HepG2 (cell line): Measurements from ENCODE around the gene PARD3. TPM values are rescaled to one million over a fixed set of nuclear protein-coding genes. Genes with fewer than 3 reads are reported as not detected.
A peak's percentile ranks its signal among the peaks of the same experiment; 100 is the strongest.

Source experiments
- ATAC-seq: fragments of 200-7000 bp; cut with Tn5 transposase; 3 replicates; pipeline ENCODE4 v1.9.1; 2020; ENCODE audit warnings: mild to moderate bottlenecking, moderate library complexity
- BruUV-seq: library from RNA; stranded (reverse); fragments of 400-500 nt; replicated peaks from 2 replicates; lab custom pipeline; 2021; lab: Mats Ljungman, UMichigan
- CTCF ChIA-PET: fragments of 300-600 bp; formaldehyde crosslinking; extraction: SDS; loops from one replicate; lab custom pipeline; 2021; ENCODE audit warnings: low total read pairs, inconsistent platforms, low intra/inter-chr PET ratio; lab: Yijun Ruan, JAX
- POLR2A ChIA-PET: fragments of 350-600 bp; sonication (Branson Sonifier 250); formaldehyde crosslinking; loops from one replicate; lab custom pipeline; 2020; ENCODE audit warnings: antibody characterized with exemption, inconsistent platforms; lab: Yijun Ruan, JAX
- DNase-seq: peaks from one replicate; pipeline ENCODE4 v3.0.0-alpha.2; 2015; ENCODE audit warnings: low spot score
- FAIRE-seq: peaks from 3 replicates; lab custom pipeline; 2011; peaks lifted over from hg19 to GRCh38; lab: Jason Lieb, UNC
- H2AFZ ChIP-seq: one replicate; pipeline ENCODE4 v1.6.1; 2011; ENCODE audit warnings: low read length, inconsistent platforms
- H3K27ac ChIP-seq: fragments of 300-600 bp; 3 replicates; pipeline ENCODE4 v1.8.0; 2011; ENCODE audit warnings: mixed run types, mild to moderate bottlenecking, mixed read lengths, low read length, inconsistent platforms; ENCODE audit not compliant: insufficient read depth; ENCODE audit errors: extremely low read length
- H3K27me3 ChIP-seq, 2 experiments: fragments of 200-600 bp in 1 of 2; 2 replicates in 1 of 2; 3 replicates in 1 of 2; pipeline versions ENCODE4 v1.6.0 to v1.8.0; 2011; ENCODE audit warnings: low read length in 2 of 2, mild to moderate bottlenecking in 2 of 2, moderate library complexity in 2 of 2, inconsistent platforms in 1 of 2; ENCODE audit not compliant: insufficient read depth in 2 of 2, control insufficient read depth in 1 of 2
- H3K36me3 ChIP-seq, 2 experiments: fragments of 200-600 bp in 1 of 2; replicated peaks in 1 of 2; 2 replicates in 1 of 2; 3 replicates in 1 of 2; pipeline versions ENCODE4 v1.5.1 to v1.8.0; 2011; ENCODE audit warnings: low read length in 2 of 2, inconsistent platforms in 1 of 2; ENCODE audit not compliant: insufficient read depth in 2 of 2, control insufficient read depth in 1 of 2
- H3K4me1 ChIP-seq: 2 replicates; pipeline ENCODE4 v1.5.1; 2012; ENCODE audit warnings: low read length, inconsistent platforms; ENCODE audit not compliant: insufficient read depth
- H3K4me2 ChIP-seq: 2 replicates; pipeline ENCODE4 v1.6.0; 2011; ENCODE audit warnings: low read depth, low read length, inconsistent platforms
- H3K4me3 ChIP-seq, 3 experiments: fragments of 200-600 bp in 1 of 3; sonication (generic), shearing (Covaris generic) in 1 of 3; replicated peaks in 1 of 3; 2 replicates each; pipeline ENCODE4 v1.5.1; 2011 to 2016; ENCODE audit warnings: low read length in 3 of 3, inconsistent platforms in 2 of 3, low read depth in 2 of 3, mild to moderate bottlenecking in 2 of 3, control low read depth in 1 of 3, mixed read lengths in 1 of 3; ENCODE audit not compliant: insufficient read depth in 1 of 3
- H3K79me2 ChIP-seq: one replicate; pipeline ENCODE4 v1.6.1; 2011; ENCODE audit warnings: low read length, inconsistent platforms; ENCODE audit not compliant: insufficient read depth
- H3K9ac ChIP-seq: 2 replicates; pipeline ENCODE4 v1.6.0; 2011; ENCODE audit warnings: mild to moderate bottlenecking, low read depth, low read length, inconsistent platforms; ENCODE audit not compliant: insufficient read depth
- H3K9me3 ChIP-seq: 2 replicates; pipeline ENCODE4 v1.5.1; 2012; ENCODE audit warnings: mild to moderate bottlenecking, low read length
- H4K20me1 ChIP-seq: 2 replicates; pipeline ENCODE4 v1.6.0; 2011; ENCODE audit warnings: inconsistent platforms, mild to moderate bottlenecking, low read length, moderate library complexity; ENCODE audit not compliant: insufficient read depth
- FOXC1 ChIP-seq: sonication (generic); formaldehyde crosslinking; IDR thresholded peaks from 2 replicates; pipeline ENCODE4 v1.8.0; 2022; ENCODE audit warnings: mild to moderate bottlenecking, missing genetic modification reagents, borderline replicate concordance
- NFIB ChIP-seq: sonication (generic); formaldehyde crosslinking; IDR thresholded peaks from 2 replicates; pipeline ENCODE4 v1.9.0; 2021; ENCODE audit warnings: missing genetic modification reagents, mild to moderate bottlenecking, borderline replicate concordance
- SP140L ChIP-seq: sonication (generic); formaldehyde crosslinking; IDR thresholded peaks from 2 replicates; pipeline ENCODE4 v1.4.0; 2020; ENCODE audit warnings: missing genetic modification reagents, borderline replicate concordance
- TEAD3 ChIP-seq: optimal IDR thresholded peaks from 2 replicates; pipeline ENCODE3; 2016; ENCODE audit warnings: borderline replicate concordance
- XRCC5 ChIP-seq: fragments of 200-400 bp; formaldehyde crosslinking; optimal IDR thresholded peaks from 2 replicates; pipeline ENCODE3; 2017; ENCODE audit warnings: mild to moderate bottlenecking, low read length
- ZNF3 ChIP-seq: IDR thresholded peaks from 2 replicates; pipeline ENCODE4 v1.7.0; 2017; ENCODE audit warnings: inconsistent platforms
- ZNF382 ChIP-seq: sonication (generic); formaldehyde crosslinking; IDR thresholded peaks from 2 replicates; pipeline ENCODE4 v1.5.0; 2020; ENCODE audit warnings: missing genetic modification reagents, mild to moderate bottlenecking, borderline replicate concordance
- WGBS: methylation state at CpG from one replicate; pipeline ENCODE4 v1.1.6; 2017; ENCODE audit warnings: low lambda C conversion rate; 5-methylcytosine and 5-hydroxymethylcytosine counted together
- in situ Hi-C: cut with HindIII; loops from 2 replicates; pipeline ENCODE4 v1.10.0; 2017; ENCODE audit warnings: low pct_unique_long_range_greater_than_20kb; ENCODE audit not compliant: extremely low pct_ligation_motif_present
- intact Hi-C: fragments of 100-400 bp; cut with micrococcal nuclease; formaldehyde crosslinking; loops from one replicate; pipeline ENCODE4 v1.10.0; 2022; ENCODE audit not compliant: unreplicated experiment
- polyA plus RNA-seq, 8 experiments: library from polyadenylated mRNA; depleted of rRNA in 3 of 8; stranded (reverse) in 7 of 8; unstranded in 1 of 8; fragments of >200 nt; fragmentation: Illumina TruSeq in 4 of 8; extraction: Trizol in 4 of 8; gene quantifications; 2 replicates each; pipeline versions ENCODE4 v1.2.1 to v1.2.3, GENCODE V29; 2011 to 2016; ENCODE audit warnings: low read depth in 4 of 8, missing spikeins in 1 of 8, mixed read lengths in 1 of 8; ENCODE audit not compliant: insufficient read depth in 1 of 8
- total RNA-seq, 5 experiments: library from RNA; depleted of rRNA; stranded (reverse); fragments of >200 nt; fragmentation: Illumina TruSeq; extraction: Trizol; gene quantifications; 2 replicates each; pipeline ENCODE4 v1.2.3, GENCODE V29; 2016; ENCODE audit warnings: low read depth in 1 of 5
- TF ChIP-seq, protein P1 (sequence below): IDR thresholded peaks from 2 replicates; pipeline ENCODE4 v1.6.1; 2016; ENCODE audit warnings: low read depth, missing genetic modification reagents, missing compliant biosample characterization
- TF ChIP-seq, protein P2 (sequence below): sonication (generic); formaldehyde crosslinking; IDR thresholded peaks from 2 replicates; pipeline ENCODE4 v1.5.0; 2020; ENCODE audit warnings: mild to moderate bottlenecking, missing genetic modification reagents, moderate library complexity
- TF ChIP-seq, protein P3 (sequence below): sonication (generic); formaldehyde crosslinking; IDR thresholded peaks from 2 replicates; pipeline ENCODE4 v1.4.0; 2020; ENCODE audit warnings: missing genetic modification reagents

The PARD3 gene
- total and polyA plus RNA-seq, 2 of the 13 experiments (the other 11 are each of a cell fraction or from before 2014, with no cell fraction given), result 40.9 to 60.0 TPM

DNA sequence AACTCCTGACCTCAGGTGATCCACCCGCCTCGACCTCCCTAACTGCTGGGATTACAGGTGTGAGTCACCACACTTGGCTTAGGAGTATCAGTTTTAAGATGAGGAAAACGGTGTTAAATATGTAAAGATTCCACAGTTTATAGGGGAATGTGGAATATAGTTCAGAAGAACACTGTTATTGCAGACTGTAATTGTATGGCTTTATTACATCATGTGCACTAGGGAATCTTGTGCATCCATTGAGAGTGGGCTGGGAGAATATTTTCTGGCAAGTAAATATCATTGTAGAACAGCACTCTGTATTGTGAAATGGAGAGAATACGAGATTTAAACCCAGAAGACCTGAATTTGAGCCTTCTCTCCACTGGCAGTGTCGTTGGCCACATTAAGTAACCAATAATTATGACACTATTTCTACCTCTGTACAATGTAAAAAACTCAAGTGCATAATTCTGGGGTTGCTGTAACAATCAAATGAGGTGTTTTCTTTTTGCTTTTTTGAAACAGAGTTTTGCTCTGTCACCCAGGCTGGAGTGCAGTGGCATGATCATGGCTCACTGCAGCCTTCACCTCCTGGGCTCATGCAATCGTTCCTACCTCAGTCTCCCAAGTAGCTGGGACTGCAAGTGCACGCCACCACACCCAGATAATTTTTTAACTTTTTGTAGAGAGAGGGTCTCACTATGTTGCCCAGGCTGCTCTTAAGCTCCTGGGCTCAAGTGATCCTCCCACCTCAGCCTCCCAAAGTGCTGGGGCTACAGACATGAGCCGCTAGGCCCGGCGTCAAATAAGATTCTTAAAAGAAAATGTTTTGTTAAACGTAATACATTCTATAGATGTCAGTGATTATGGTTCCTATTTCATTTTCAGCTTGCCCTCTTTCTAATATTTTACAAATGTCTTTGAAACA lies 12.0 kb upstream of the PARD3 start (continued):
- TF ChIP-seq, protein P1, sequence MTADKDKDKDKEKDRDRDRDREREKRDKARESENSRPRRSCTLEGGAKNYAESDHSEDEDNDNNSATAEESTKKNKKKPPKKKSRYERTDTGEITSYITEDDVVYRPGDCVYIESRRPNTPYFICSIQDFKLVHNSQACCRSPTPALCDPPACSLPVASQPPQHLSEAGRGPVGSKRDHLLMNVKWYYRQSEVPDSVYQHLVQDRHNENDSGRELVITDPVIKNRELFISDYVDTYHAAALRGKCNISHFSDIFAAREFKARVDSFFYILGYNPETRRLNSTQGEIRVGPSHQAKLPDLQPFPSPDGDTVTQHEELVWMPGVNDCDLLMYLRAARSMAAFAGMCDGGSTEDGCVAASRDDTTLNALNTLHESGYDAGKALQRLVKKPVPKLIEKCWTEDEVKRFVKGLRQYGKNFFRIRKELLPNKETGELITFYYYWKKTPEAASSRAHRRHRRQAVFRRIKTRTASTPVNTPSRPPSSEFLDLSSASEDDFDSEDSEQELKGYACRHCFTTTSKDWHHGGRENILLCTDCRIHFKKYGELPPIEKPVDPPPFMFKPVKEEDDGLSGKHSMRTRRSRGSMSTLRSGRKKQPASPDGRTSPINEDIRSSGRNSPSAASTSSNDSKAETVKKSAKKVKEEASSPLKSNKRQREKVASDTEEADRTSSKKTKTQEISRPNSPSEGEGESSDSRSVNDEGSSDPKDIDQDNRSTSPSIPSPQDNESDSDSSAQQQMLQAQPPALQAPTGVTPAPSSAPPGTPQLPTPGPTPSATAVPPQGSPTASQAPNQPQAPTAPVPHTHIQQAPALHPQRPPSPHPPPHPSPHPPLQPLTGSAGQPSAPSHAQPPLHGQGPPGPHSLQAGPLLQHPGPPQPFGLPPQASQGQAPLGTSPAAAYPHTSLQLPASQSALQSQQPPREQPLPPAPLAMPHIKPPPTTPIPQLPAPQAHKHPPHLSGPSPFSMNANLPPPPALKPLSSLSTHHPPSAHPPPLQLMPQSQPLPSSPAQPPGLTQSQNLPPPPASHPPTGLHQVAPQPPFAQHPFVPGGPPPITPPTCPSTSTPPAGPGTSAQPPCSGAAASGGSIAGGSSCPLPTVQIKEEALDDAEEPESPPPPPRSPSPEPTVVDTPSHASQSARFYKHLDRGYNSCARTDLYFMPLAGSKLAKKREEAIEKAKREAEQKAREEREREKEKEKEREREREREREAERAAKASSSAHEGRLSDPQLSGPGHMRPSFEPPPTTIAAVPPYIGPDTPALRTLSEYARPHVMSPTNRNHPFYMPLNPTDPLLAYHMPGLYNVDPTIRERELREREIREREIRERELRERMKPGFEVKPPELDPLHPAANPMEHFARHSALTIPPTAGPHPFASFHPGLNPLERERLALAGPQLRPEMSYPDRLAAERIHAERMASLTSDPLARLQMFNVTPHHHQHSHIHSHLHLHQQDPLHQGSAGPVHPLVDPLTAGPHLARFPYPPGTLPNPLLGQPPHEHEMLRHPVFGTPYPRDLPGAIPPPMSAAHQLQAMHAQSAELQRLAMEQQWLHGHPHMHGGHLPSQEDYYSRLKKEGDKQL (CRISPR knock-in tag), result no peak
- TF ChIP-seq FOXC1 (CRISPR knock-in tag), result no peak

DNA sequence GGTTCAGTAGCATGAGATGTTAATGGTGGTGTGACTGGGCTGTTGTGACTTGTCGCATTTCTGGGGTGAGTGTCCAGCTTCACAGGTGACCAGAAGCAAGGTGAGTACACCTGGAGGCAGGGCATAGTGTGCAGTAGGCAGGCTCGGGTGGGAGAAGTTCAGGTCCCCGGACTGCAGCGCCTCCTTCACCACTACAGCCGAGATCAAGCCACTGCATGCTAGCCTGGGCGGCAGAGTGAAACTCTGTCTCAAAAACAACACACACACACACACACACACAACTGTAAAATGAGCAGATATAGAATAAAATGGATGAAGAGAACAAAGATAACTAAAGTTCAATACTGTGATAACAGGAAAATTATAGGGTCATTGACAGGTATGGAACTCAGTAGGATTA lies 11.1 kb upstream of the PARD3 start:
- Histone ChIP-seq H3K9me3 (no peaks in the 10 kb centered on the region), H3K79me2 (no peaks in the 10 kb centered on the region), H3K27me3 (no peaks in the 10 kb centered on the region; a peak in 1 of 5 replicates), H3K4me2 (no peak overlapping the region), H3K4me3 (no peak overlapping the region), H3K4me1 (peaks cover 38% of the 10 kb centered on the region), H2AFZ (no peak overlapping the region), H3K9ac (no peak overlapping the region), H3K36me3 (no peaks in the 10 kb centered on the region), H4K20me1 (no peaks in the 10 kb centered on the region), H3K27ac (no peak overlapping the region)
- intact Hi-C loops, result loop anchor here (2.0 to 5.0 kb wide), 3 partner anchors 104 to 171 kb away; no protein-coding TSS in a partner anchor
- 17% methylated on average over 6 of the region's 6 CpGs for whole genome bisulfite sequencing
- in situ Hi-C loops, result loop anchor here (5.0 kb wide), 1 partner anchor 174 kb away; no protein-coding TSS in a partner anchor
- CTCF ChIA-PET, result interaction anchor here (1.1 to 1.3 kb wide), 3 partner anchors 102 to 170 kb away, joined by 3 to 6 read pairs (median 4); no protein-coding TSS in a partner anchor
- peak; percentile 91 for ATAC-seq
- peak; percentile 38 for DNase-seq
- POLR2A ChIA-PET, result no interaction called here
- no peak for FAIRE-seq
- BruUV-seq, result no TSS peak
- TF ChIP-seq SP140L (CRISPR knock-in tag) (no peak), XRCC5 (peak; percentile 24), ZNF3 (CRISPR knock-in tag) (no peak), TEAD3 (CRISPR knock-in tag) (no peak), NFIB (CRISPR knock-in tag) (no peak), ZNF382 (CRISPR knock-in tag) (no peak)
- TF ChIP-seq, protein P2, sequence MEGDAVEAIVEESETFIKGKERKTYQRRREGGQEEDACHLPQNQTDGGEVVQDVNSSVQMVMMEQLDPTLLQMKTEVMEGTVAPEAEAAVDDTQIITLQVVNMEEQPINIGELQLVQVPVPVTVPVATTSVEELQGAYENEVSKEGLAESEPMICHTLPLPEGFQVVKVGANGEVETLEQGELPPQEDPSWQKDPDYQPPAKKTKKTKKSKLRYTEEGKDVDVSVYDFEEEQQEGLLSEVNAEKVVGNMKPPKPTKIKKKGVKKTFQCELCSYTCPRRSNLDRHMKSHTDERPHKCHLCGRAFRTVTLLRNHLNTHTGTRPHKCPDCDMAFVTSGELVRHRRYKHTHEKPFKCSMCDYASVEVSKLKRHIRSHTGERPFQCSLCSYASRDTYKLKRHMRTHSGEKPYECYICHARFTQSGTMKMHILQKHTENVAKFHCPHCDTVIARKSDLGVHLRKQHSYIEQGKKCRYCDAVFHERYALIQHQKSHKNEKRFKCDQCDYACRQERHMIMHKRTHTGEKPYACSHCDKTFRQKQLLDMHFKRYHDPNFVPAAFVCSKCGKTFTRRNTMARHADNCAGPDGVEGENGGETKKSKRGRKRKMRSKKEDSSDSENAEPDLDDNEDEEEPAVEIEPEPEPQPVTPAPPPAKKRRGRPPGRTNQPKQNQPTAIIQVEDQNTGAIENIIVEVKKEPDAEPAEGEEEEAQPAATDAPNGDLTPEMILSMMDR (CRISPR knock-in tag), result peak; percentile 69
- TF ChIP-seq, protein P3, sequence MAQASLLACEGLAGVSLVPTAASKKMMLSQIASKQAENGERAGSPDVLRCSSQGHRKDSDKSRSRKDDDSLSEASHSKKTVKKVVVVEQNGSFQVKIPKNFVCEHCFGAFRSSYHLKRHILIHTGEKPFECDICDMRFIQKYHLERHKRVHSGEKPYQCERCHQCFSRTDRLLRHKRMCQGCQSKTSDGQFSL (CRISPR knock-in tag), result 0 out of 2 replicates have a peak, but pooled peaks have one; percentile 11
